ENCODE data around the gene CFAP99.
A peak's percentile ranks its signal among the peaks of the same experiment; 100 is the strongest.
"Not testable (repeated sequence)": the region's sequence is repeated elsewhere in the genome, so short reads cannot be mapped to it uniquely, and the experiment has no call there.

The CFAP99 gene

GRCh38 chr4:2429945-2430757, 11.4 kb downstream of the CFAP99 start:
- DNase-seq (ENCODE audit: low spot score): not testable (repeated sequence)

GRCh38 chr4:2432004-2432403, 13.2 kb downstream of the CFAP99 start:
- DNase-seq (ENCODE audit: low spot score): no peak

- no peak for DNase-seq (ENCODE audit: low spot score)
Observed at GRCh38 chr4:2432991-2433530, 14.3 kb downstream of the CFAP99 start.

- DNase-seq (ENCODE audit: low spot score): no peak
Observed at GRCh38 chr4:2433609-2434350, 15.0 kb downstream of the CFAP99 start.

GRCh38 chr4:2434420-2434819, 15.7 kb downstream of the CFAP99 start:
- DNase-seq (ENCODE audit: low spot score): no peak

- DNase-seq (ENCODE audit: low spot score): no peak
Observed at GRCh38 chr4:2436301-2436700, 17.5 kb downstream of the CFAP99 start.

- no peak for DNase-seq (ENCODE audit: low spot score)
Observed at GRCh38 chr4:2436761-2437474, 18.2 kb downstream of the CFAP99 start.

GRCh38 chr4:2437475-2438215, 18.9 kb downstream of the CFAP99 start:
- DNase-seq (ENCODE audit: low spot score): no peak

GRCh38 chr4:2438822-2439718, 20.3 kb downstream of the CFAP99 start:
- DNase-seq (ENCODE audit: low spot score): no peak

GRCh38 chr4:2441393-2442174, 22.8 kb downstream of the CFAP99 start:
- peak; percentile 66 for DNase-seq (ENCODE audit: low spot score)

- DNase-seq (ENCODE audit: low spot score): no peak
Observed at GRCh38 chr4:2442175-2442993, 23.6 kb downstream of the CFAP99 start.

GRCh38 chr4:2443061-2443730, 24.4 kb downstream of the CFAP99 start:
- no peak for DNase-seq (ENCODE audit: low spot score)

GRCh38 chr4:2443956-2444740, 25.4 kb downstream of the CFAP99 start:
- DNase-seq (ENCODE audit: low spot score): no peak

GRCh38 chr4:2445130-2445529, 26.4 kb downstream of the CFAP99 start:
- DNase-seq (ENCODE audit: low spot score): no peak

- no peak for DNase-seq (ENCODE audit: low spot score)
Observed at GRCh38 chr4:2445571-2445970, 26.8 kb downstream of the CFAP99 start.

- DNase-seq (ENCODE audit: low spot score): no peak
Observed at GRCh38 chr4:2446656-2447564, 28.2 kb downstream of the CFAP99 start.

- DNase-seq (ENCODE audit: low spot score): no peak
Observed at GRCh38 chr4:2448589-2448988, 29.8 kb downstream of the CFAP99 start.

Measured in CD4-positive, alpha-beta T cell treated with Interleukin-6 at 100 ng/mL for 8 hours (primary cell).